ENCODE results near the gene ADORA3.

- TF ChIP-seq CTCF (IDR thresholded peaks at IDR 0.05) (no peak), POLR2A (IDR thresholded peaks at IDR 0.05) (no peak)
Measured at GRCh38 chr1:111517469-111518225, 14.2 kb upstream of the ADORA3 start.
